MV-4-11 (cell line): Measurements from ENCODE around the gene RNF150.
A peak's percentile ranks its signal among the peaks of the same experiment; 100 is the strongest.
"Not testable (repeated sequence)": the region's sequence is repeated elsewhere in the genome, so short reads cannot be mapped to it uniquely, and the experiment has no call there.

Source experiments
- DNase-seq: peaks from one replicate; lab custom pipeline; 2025; lab: John Stamatoyannopoulos, UW

Gene RNF150

DNA sequence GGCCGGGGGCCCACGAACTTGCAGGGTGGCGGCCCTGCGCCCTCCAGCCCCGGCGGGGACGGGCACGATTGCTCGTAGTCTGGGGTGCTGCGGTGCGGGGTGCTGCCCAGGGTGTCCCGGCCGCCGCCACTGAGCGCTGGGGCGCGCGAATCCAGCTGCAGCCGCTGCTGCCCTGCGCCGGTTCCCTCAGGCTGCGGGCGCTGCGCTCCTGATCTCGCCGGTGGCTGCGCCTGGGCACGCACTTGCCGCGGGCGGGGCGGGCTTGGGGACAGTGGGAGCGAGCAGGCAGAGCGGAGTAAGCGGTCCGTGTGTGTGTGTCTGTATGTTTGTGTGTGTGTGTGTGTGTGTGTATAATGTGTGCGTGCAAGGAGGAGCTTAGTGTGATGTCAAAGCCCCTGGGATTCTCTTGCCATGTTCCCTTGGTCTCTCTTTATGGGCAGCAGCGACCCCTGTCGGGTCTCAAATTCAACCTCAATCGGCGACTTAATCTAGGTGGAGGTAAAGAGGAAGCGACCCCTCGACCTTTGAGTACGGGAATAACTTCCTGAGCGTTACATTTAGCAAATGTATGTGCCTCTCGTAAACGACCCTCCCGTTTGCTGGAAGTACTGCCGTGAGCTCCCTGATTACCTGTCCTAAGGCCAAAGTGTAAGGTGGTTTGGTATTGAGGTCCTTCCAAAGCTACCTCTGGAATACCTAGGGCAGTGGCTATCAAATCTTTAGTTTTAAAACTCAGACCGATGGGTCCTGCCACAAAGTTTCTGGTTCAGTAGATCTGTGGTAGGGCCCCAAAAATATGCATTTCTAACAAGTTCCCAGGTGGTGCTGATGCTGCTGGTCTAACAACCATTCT is at the start of gene RNF150:
TSS of gene RNF150 (minus strand) at position 324 of the 853 bp plus-strand sequence.
- DNase-seq = peak; percentile 74

- DNase-seq = peak; percentile 23
These were observed 47.9 kb upstream of the RNF150 start for GRCh38 chr4:141180991-141181761.

DNA sequence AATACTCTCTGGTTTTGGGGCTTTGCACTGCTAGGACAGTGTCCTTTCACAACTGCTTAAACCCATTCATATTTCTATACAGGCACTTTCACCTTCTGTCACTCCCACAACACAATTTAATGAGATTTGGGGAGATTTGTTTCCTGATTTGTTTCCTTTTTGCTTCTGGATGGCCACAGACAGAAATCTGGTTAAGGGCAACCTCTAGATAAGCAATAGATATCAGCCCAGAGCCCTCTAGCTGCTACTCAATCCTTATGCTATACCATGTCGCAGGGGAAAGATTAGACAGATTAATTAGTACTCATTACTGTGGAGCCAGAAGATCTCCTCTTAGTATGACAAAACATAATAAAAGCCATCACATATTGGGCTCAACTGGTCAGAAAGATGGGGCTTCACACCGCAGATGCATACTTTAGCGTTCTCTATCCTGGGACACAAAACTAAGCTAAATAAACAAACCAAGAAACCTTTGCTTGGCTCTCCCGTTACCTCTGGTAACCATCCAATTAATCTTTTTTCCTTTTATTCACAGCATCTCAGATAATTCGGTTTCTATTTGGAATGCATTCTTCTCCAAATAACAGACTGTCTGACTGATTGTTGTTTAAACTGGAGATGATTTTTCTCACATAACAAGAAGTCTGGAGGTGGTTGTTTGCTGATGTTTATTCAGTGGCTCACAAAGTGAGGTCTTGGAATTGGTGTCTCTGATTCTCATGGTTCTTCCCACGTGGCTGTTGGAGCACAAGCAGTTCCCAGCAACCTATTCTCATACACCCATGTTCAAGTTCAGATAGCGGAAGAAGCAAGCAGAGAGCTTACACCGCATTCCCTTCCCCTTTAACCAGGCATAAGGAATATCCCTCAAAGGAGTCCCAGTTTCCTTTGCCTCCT is 46.5 kb upstream of the RNF150 start:
- DNase-seq = no peak

- DNase-seq = no peak
These were observed 43.9 kb upstream of the RNF150 start for GRCh38 chr4:141177171-141177570.

DNA sequence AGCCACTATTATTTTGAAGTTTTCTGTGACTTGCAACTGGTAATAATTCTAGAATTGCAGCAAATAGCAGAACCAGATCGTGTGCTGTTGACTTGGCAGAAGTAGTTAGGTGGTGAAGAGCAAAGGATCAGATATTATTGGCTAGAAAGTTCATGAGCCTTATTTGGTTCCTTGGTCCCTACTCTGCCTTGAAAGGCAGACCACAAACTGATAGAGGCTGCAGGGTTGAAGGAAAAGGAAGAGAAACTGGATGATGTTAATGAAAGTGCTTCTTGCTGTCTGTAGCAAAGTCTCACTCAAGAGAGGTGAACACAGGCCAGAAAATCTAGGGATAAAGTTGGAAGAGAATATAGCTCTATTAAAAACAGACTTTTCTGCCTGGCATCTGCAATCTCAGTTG is 41.2 kb upstream of the RNF150 start:
- DNase-seq = peak; percentile 93

DNA sequence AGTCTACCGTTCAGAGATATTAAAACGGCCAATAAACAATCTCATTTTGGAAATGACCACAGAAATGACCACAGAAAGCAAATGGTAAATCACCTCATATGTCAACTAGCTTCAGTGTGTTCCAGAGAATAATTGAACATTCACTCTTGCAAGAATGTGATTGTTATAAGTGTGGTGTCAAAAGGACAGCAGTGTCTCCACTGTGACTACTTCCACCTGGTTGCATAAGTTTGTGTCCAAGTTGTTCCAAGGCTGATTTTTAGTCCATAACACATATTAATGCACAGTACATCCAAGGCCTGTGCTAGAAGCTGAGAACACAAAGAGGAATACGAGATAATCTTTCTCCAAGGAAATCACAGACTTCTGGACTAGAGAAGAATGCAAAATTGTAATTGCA is 37.4 kb upstream of the RNF150 start:
- no peak for DNase-seq

GRCh38 chr4:141169391-141169790 is 36.1 kb upstream of the RNF150 start:
- no peak for DNase-seq

GRCh38 chr4:141165001-141165400 is 31.7 kb upstream of the RNF150 start:
- not testable (repeated sequence) for DNase-seq

- no peak for DNase-seq
These were observed 25.8 kb upstream of the RNF150 start for GRCh38 chr4:141159027-141159426.

- peak; percentile 41 for DNase-seq
These were observed 24.9 kb upstream of the RNF150 start for GRCh38 chr4:141158219-141158618.

DNA sequence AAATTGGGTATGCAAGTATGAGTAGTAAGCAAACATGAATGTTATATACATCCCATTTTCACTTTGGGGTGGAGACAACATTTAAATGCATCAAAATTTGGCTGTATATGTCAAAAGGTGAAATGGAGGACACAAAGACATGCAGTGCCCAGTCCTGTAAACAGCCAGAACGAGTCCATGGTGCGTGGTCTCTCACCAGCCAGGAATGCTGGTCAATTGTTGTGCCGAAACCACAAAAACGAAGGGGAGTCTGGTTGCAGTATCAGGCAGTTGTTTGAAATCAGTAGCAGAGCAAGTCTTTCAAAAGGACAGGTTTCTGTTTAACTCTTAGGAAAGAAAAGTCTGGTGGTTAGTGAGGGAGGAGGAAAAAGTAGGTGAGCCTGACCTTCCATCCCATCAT is 22.3 kb upstream of the RNF150 start:
- DNase-seq = no peak

GRCh38 chr4:141154725-141155124 is 21.5 kb upstream of the RNF150 start:
- no peak for DNase-seq

GRCh38 chr4:141153751-141154510 is 20.7 kb upstream of the RNF150 start:
- no peak for DNase-seq

DNA sequence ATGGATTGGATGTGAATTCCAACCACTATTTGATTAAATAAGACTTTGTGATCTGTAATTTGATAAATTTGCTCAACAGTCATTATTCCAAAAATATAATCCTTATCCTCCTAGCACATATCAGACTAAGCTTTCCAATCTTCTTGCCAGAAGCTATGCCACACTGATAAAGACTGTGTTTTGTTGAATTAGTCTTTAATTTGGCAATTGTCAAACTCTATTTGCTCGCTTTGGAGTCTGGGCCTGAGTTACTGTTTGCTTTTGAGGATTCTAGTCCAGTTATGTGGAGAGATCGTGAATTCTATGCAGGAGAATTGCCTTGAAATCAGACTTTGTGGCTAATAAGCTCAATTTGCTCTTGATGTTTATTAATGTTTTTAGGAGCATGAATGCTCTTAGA is 10.9 kb upstream of the RNF150 start:
- DNase-seq = no peak

- peak; percentile 86 for DNase-seq
These were observed 9.2 kb upstream of the RNF150 start for GRCh38 chr4:141142423-141142822.

DNA sequence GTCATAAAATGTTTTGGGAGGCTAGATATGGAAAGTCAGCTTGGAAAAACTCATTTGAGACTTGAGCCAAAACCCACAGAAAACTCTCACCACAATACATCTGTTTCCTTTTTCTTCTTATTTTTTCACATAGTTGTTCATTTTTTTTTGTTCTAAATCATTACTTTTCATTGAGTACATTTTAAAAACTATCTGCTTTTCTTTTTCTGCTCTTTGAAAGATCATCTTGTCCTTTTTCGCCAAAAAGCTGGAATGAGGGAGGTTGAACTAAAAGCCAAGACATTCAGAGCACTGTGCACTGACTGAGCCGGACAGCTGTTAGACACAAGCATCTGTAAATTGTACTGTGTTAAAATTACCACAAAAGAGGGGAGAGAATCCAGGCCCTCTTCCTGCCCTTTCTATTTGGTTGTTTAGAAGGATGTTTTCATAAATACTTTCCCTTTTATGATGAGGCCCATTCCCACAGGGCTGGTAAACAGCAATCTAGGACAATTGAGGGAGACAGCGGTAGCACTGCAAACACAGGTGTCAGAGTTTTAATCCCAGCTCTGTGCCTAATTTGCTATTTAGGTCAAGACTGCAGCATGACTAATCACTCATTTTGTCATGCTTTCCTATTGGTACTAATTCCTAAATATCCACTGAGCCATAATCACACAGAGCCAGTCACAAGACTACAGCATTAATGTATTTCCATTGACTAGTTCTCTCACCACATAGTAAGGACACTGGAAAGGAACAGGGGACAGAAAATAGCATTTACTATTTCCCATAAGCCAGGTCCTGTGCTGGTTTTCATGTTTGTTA is 7.3 kb upstream of the RNF150 start:
- no peak for DNase-seq

DNA sequence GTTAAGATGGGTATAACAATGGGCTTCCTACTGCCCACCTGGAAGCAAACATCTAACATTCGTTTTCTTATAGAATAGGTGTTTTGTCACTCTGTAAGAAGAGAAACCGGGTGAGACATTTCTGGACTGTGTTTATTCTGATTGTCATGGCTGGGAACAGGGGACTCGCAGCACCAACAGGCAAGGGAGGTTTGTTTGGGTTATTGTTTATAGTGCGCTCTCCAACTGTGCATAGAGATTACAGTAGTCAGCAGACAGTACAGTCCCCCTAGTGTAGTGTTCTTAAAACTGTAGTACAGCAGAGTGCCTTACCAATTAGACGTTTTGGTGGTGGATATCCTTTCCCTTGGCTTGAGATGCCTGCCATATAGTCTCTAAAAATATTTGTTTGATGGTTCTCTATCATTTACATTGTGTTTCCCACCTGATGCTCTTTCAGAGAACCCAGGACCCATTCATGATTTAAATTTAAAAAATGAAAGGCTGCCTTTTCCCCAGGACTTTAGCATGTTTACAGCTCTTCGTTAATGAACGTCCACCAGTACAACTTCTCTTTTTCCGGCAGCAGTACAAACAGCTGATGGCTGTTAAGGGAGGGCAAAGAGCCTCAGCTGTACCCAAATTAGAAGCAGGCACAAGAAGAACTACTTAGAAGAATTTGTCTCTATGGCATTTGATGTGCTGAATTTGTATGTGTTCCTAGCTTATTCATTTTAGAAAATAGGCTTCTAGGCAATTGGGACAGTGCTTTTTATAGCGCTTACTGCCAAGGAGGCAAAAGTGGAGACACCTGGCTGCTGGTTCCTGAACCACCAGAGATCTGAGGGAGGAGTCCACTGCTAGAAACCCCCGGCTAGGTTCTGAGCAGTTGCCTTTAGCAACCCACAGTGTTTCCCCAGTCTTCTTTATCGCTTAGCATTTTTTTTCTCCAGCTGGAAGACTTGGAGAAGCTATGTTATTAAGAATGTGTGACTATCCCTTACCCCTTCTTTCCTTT is 1.0 kb upstream of the RNF150 start:
- DNase-seq = peak; percentile 24

DNA sequence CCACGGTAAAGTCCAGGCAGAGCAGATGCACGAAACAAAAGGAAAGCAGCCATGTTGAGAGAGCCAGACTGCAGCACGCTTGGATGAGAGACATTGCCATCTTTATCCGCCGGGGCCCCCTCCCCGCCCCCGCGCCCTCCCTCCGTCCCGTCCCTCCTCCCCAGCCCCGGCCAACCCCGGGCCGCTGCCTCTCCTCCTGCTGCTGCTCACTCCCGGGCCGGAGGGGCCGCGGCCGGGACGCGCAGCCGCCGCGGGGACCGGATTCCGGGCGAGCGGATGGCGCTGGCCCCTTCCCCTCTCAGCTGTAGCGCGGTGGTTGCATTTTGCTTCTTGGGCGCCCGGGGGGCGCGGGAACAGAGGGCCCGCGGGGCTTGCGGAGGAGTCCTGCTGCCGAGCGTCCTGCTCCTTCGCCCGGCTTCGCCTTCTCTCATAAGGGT is 542 bp downstream of the RNF150 start:
- no peak for DNase-seq

DNA sequence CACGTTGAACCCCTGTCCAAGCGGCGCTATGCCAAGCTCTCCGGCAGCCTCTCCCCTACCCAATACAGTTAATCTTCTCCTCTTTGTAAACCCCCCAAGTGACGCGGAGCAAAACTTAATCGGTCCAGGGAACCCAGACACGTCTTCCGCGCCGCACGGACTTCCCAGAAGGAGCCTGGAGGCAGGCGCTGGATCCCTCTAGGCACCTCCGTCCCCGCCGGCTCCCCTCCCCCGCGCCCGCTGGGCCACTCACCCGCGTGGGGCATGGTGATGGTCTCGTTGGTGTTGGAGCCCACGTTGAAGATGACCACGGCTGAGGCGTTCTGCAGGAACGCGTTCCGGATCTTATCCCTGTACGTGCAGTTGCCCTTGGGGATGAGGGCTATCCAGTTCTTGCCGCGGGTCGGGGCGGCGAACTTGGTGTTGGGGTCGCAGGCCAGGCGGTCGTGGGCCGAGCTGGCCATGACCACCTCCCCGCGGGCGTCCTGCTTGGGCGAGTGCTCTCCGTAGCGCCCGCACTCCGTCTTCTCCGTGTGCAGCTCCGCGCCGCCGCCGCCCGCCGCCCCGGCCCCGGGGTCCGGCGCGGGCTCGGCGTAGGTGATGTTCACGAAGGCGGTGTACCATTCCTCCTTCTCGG is 1.1 kb downstream of the RNF150 start:
- no peak for DNase-seq
